Ecto neural progenitor cell (in vitro differentiated cells): ENCODE data around the gene BDP1.
"Not testable (repeated sequence)": the region's sequence is repeated elsewhere in the genome, so short reads cannot be mapped to it uniquely, and the experiment has no call there.

Source experiments
- DNase-seq: peaks from one replicate; pipeline ENCODE4 v3.0.0-alpha.2; 2018; ENCODE audit warnings: low spot score

BDP1 gene

DNA sequence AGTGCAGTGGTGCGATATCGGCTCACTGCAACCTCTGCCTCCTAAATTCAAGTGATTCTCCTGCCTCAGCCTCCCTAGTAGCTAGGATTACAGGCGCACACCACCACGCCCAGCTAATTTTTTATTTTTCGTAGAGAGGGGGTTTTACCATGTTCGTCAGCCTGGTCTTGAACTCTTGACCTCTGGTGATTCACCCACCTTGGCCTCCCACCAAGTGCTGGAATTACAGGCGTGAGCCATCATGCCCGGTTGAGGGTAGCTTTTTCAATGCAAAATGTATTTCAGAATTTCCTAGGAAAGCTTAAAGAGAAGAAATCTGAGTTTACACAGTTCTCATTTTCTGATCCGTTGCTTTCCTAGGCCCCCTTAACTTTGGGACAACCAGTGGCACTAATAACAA lies 15.7 kb downstream of the BDP1 start:
- no peak for DNase-seq

DNA sequence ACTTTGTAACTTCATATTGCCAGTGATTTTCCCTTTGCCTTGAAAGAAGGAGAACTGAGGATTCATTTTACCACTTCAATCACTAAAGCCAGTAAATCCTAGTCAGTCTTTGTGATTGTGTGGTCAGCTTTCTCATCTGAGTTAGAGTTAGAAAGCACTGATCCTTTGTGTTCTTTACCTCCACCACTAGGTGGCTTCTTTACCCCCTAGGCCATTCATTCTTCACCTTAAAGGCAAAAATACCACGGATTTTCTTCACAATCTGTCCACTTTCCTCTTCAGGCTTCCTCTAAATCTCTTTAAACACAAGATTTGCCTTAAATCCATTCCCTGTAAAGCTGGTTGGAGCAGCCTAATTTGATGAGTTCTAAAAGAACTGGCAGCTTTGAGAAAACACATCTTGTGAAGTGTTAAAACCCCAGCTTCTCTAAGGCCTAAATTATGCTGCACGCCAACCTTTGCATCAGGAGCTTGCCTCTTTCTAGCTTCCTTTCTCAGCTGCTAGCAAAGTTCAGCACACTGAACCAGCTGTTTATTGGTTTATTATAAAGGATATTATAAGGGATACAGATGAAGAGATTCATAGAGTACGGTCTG lies 20.4 kb downstream of the BDP1 start:
- no peak for DNase-seq

DNA sequence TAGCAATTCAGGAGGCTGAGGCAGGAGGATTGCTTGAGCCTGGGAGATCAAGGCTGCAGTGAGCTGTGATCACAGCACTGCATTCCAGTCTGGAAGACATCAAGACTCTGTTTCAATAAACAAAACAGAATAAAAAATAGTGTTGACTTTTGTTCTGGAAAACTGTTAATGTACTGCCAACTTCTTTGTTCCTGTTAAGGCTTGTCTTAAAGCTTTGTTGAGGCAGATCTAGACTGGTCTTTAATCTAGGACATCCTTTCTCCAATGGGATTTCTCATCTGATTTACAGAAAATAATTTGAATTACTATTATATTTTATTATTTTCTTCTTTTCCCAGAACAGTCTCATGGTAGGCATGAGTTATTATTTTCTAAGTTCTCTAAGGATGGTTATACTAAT lies 26.0 kb downstream of the BDP1 start:
- no peak for DNase-seq

DNA sequence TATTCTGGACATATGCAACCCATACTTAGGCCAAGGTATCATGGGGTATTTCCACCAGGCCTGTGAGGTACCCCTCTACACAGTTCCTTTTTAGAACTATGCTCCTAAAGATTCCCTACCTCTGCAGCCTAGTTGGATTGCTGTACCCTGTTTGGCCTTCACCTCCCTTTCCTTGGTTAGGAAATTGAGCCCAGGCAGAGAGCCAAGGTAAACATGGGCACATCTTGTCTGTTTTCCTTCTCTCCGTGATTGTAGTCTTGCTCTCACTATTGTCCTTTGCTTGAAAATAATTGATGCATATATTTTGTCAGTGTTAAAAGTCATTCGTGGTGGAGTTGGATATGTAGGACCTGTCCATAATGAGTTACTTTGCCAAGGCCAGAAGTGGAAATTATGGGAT lies 26.7 kb downstream of the BDP1 start:
- no peak for DNase-seq

DNA sequence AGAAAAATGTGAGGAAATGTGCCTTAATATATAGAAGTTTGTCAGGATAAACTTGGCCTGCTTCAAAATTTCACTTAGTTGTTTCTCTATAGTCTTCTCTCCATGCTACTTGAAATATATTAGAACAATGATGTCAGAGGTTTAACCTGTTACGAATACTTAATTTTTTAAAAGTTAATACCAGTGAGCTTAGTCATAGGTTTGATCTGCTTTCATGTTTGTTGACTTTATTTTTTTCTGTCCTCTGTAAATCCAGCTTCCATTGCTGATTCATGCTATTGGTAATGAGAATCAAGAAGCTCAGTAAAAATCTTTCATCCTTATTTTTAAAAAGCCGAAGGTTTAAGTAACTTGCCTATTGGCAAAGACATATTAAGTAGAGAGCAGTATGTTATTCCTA lies 27.9 kb downstream of the BDP1 start:
- DNase-seq = no peak

DNA sequence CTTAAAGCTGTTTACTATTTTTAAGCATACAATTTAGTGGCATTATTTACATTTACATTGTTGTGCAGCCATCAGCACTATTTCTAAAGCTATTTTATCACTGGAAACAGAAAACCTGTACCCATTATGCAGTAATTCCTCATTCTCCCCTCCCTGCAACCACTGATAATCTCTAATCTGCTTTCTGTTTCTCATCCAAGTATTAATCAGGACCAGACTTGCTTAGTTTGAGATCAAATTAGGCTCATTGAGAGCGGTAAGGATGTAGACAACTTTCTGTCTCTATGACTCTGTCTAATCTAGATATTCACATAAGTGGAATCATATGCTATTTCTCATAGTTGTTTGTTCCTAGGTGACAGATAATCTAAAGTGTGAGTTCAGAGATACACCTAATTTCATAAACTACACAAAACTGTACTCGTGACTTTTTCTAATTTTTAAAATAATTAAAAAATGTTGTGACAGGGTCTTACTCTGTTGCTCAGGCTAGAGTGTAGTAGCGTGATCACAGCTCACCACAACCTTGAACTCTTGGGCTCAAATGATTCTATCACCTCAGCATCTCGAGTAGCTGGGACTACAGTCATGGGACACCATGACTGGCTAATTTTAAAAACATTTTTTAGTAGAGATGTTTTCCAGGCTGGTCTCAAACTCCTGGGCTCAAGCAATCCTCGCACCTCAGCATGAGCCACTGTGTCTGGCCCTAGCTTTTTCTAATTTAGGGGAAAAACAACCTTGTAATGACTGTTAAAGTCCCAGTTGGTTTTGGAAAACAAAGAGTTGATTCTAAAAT lies 37.6 kb downstream of the BDP1 start:
- DNase-seq = no peak

DNA sequence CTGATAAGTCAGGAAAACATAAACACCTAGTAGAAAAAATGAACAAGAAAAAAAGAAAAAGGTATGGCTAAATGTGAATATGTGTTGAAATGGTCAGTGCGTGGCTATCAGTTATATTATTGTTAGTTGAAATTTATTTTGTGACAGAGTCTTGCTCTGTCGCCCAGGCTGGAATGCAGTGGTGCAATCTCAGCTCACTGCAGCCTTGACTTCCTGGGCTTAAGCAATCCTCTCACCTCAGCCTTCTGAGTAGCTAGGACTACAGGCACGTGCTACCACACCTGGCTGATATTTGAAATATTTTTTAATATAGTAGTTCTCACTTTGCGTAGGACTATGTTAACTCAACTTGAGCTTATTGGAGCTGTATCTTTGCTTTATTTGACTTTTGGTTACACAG lies 38.8 kb downstream of the BDP1 start:
- not testable (repeated sequence) for DNase-seq

DNA sequence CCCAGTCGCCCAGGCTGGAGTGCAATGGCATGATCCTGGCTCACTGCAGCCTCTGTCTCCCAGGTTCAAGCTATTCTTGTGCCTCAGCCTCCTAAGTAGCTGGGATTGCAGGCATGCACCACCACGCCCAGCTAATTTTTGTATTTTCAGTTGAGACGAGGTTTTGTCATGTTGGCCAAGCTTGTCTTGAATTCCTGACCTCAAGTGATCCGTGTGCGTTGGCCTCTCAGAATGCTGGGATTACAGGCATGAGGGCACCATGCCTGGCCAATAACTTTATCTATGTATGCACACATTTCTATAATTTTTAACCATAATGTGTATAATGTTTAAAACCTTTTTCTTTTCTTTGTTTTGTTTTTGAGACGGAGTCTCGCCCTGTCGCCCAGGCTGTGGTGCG lies 43.3 kb downstream of the BDP1 start:
- DNase-seq = not testable (repeated sequence)

DNA sequence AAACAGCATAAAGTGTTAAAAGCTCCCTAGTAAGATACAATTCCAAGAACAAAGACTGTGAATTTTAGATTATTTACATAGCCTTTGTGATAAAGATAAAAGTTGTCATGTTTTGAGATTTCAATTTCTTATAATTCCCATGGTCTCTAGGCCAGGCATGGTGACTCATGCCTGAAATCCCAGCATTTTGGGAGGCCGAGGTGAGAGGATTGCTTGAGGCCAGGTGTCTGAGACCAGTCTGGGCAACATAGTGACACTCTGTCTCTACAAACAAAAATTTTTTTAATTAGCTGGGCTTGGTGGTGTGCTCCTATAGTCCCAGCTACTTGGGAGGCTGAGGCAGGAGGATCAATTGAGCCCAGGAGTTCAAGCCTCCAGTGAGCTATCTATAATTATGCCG lies 48.1 kb downstream of the BDP1 start:
- no peak for DNase-seq

DNA sequence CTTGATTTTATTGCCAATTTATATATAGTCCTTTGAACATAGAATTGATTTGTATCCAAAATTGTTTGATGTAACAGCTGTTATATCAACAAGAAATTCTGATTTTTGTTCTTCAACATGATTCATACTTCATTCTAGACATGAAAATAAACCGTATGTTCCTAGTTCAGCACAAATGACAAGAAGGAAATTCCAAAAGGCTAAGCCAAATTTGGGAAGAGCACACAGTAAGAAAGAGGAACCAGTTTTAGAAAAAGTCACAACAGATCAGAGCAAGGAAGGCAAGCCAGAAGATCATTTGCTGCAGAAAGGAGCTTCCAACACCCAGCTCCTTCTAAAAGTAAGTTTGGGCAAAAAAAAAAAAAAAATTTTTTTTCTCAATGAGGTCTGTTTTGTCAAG lies 66.7 kb downstream of the BDP1 start:
- DNase-seq = no peak

DNA sequence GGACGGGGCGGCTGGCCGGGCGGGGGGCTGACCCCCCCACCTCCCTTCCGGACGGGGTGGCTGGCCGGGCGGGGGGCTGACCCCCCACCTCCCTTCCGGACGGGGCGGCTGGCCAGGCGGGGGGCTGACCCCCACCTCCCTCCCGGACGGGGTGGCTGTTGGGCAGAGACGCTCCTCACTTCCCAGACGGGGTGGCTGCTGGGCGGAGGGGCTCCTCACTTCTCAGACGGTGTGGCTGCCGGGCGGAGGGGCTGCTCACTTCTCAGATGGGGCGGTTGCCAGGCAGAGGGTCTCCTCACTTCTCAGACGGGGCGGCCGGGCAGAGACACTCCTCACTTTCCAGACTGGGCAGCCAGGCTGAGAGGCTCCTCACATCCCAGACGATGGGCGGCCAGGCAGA lies 70.2 kb downstream of the BDP1 start:
- not testable (repeated sequence) for DNase-seq

DNA sequence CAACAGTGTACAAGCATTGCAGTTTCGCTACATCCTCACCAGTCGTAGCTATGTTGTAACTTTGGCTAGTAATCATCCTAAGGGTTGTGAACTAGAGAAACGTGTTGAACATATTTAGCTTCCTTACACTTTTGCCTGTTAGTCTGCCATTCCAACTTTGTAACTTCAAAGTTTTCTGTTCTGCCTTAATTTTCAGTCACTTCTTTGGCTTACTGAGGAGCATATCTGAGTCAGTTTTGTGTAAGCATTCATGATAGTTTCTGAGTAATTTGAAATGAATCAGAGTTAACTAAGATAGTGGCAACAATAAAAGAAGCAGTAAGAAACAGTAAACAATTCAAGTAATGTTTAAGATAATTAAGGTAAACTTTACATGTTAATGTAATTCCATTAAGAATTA lies 72.8 kb downstream of the BDP1 start:
- DNase-seq = no peak

DNA sequence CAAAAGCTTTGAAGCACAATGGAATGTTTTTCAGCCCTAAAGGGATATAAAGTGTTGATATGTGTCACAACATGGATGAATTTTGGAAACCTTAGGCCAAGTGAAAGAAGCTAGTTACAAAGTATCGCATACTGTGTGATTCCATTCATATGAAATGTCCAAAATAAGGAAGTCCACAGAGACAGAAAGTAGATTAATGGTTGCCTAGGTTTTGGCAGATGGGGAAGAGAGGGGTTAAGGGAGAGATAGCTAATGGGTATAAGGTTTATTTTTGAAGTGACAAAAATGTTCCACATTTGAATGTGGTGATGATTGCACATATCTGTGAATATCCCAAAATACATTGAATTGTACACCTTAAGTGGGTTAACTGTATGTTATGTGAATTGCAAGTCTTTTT lies 74.2 kb downstream of the BDP1 start:
- no peak for DNase-seq

DNA sequence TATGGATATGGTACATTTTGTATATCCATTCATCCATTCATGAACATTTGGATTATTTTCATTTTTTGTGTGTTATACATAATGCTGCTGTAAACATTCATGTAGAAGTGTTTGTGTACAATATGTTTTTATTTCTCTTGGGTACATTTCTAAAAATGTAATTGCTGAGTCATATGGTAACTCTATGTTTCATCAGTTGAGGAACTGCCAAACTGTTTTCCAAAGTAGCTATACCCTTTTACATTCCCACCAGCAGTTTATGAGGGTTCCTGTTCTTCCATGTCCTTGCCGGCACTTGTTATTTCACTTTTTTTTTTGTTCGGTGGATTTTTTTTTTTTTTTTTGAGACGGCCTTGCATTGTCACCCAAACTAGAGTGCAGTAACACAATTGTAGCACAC lies 77.7 kb downstream of the BDP1 start:
- no peak for DNase-seq

DNA sequence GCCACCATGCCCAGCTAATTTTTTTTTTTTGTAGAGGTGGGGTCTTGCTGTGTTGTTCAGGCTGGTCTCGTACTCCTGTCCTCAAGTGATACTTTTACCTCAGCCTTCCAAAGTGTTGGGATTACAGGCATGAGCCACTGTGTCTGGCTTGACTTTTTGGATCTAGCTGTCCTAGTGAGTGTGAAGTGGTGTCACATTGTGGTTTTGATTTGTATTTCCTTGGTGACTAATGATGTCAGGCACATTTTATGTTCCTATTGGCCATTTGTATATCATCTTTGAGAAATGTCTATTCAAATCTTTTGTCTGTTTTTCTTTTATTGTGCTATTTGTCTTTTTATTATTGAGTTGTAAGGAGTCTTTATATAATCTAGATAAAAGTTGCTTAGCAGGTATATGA lies 78.2 kb downstream of the BDP1 start:
- DNase-seq = no peak

DNA sequence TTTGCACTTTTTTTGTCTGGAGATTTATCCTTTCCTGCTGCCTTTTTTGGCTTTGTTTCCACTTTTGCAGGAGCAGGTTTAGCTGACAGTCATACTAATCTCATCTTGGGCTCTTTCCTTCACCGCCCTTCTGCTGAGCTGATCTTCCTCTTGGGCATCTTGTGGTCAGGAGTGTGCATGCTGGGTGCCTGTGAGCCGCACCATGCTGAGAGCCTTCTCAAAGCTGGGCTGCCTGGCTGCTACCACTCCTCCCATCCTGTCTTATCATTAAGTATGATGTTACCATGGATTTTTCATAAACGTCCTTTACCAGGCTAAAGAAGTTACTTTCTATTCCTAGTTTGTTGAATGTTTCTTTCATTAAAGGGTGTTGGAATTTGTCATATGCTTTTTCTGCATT lies 82.2 kb downstream of the BDP1 start:
- DNase-seq = no peak

DNA sequence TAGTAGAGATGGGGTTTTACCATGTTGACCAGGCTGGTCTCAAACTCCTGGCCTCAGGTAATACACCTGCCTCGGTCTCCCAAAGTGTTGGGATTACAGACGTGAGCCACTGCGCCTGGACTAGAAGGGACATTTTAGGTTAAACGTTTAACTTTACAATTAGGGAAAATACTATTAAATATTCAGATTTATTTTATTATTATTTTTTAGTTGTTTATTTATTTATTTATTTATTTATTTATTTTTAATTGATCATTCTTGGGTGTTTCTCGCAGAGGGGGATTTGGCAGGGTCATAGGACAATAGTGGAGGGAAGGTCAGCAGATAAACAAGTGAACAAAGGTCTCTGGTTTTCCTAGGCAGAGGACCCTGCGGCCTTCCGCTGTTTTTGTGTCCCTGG lies 95.4 kb downstream of the BDP1 start:
- DNase-seq = not testable (repeated sequence)

DNA sequence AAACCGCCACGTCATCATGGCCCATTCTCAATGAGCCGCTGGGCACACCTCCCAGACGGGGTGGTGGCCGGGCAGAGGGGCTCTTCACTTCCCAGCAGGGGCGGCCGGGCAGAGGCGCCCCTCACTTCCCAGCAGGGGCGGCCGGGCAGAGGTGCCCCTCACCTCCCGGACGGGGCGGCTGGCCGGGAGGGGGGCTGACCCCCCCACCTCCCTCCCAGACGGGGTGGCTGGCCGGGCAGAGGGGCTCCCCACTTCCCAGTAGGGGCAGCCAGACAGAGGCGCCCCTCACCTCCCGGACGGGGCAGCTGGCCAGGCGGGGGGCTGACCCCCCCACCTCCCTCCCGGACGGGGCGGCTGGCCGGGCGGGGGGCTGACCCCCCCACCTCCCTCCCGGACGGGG lies 96.1 kb downstream of the BDP1 start:
- DNase-seq = not testable (repeated sequence)

DNA sequence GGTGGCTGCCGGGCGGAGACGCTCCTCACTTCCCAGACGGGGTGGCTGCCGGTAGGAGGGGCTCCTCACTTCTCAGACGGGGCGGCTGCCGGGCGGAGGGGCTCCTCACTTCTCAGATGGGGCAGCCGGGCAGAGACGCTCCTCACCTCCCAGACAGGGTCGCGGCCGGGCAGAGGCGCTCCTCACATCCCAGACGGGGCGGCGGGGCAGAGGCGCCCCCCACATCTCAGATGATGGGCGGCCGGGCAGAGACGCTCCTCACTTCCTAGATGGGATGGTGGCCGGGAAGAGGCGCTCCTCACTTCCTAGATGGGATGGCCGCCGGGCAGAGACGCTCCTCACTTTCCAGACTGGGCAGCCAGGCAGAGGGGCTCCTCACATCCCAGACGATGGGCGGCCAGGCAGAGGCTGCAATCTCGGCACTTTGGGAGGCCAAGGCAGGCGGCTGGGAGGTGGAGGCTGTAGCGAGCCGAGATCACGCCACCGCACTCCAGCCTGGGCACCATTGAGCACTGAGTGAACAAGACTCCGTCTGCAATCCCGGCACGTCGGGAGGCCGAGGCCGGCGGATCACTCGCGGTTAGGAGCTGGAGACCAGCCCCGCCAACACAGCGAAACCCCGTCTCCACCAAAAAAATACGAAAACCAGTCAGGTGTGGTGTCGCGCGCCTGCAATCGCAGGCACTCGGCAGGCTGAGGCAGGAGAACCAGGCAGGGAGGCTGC lies 96.7 kb downstream of the BDP1 start:
- DNase-seq = not testable (repeated sequence)

DNA sequence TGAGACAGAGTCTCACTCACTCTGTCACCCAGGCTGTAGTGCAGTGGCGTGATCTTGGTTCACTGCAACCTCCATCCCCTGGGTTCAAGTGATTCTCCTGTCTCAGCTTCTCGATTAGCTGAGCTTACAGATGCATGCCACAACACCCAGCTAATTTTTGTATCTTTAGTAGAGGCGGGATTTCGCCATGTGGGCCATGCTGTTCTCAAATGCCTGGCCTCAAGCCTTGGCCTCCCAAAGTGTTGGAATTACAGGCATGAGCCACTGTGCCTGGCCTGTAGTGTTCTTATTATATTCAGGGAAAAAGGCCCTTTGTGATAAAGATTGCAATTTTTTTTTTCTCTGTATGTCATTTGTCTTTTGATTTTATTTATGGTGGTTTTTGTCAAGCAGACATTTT lies 107.7 kb downstream of the BDP1 start:
- no peak for DNase-seq

DNA sequence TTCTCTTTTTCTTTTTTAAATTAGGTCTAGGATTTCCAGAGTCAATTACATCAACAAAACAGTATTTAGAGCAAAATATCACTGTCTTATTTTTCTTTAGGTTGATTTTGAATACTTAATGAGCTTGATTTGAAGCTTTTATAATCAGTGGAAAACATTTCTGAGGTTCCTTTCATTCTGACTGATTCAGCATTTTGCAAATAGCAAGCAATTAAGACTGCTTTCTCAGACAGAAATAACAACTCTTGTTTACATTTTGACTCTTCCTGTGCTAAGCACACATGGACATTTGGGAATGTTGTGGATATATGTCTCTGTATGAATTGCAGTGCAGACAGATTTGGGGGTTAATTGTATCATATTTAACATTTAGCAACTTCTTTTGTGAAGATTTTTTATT lies 109.4 kb downstream of the BDP1 start:
- no peak for DNase-seq

DNA sequence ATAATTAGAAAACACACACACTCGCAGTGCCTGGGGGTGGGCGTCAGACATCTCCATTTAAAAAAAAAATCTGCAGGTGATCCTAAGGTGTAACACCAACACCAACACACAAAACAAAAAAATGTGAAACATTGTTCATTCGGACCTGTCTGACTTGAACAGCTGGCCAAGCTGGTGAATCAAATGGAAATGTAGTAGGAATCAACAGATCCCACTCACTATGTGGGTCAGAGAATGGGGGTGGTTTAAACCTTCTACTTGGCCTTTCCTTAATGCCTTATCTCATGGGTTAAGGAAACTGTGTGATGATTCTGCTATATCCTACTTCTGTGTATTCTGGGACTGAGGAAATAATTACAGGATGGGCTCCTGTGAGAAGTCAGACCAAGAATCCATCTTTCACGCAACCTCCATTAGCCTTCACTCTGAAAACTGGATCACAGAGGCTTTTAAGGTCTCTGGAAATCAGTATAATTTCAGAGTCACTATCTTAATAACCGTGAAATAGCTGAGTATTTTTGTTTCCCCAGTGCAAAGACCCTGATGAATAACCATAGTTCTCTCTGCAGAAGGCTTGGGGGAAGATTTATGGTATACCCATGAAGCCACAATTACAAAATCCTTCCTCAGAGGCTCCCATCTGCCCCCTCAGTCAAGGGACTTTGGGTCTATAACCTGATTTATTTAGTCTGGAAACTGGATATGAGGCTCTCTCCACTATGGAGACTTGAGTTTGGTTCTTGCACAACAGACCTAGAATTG lies 114.5 kb downstream of the BDP1 start:
- no peak for DNase-seq

DNA sequence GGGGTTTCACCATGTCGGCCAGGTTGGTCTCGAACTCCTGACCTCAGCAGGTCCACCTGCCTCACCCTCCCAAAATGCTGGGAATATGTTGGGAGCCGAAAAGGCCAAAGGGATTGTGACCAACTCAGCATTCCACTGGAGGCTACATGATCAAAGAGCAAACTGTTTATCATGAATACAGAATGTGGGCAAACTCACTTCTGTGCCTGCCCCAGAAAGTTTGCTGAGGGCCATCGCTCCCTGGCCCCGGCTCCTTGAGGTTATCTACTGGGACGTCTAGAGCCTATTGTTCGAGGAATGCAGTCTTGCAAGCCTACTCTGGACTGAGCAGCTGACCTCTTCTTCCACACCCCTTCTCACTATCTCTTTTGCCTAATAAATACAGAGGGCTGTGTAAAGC lies 116.4 kb downstream of the BDP1 start:
- DNase-seq = not testable (repeated sequence)
